HAP-1 (cell line): ENCODE data around the gene MCUB.

Experiments
- DNase-seq, 2 experiments: peaks; one replicate each; pipeline ENCODE4 v3.0.0-alpha.2; 2016 to 2020; ENCODE audit warnings: low spot score in 2 of 2
- H3K27me3 ChIP-seq: fragments of 250-450 bp; sonication (Bioruptor Pico); 2 replicates; pipeline ENCODE4 v1.5.1; 2020; ENCODE audit warnings: low read depth, mild to moderate bottlenecking, moderate library complexity
- H3K36me3 ChIP-seq: fragments of 250-450 bp; sonication (Bioruptor Pico); replicated peaks from 2 replicates; pipeline ENCODE4 v1.5.1; 2020; ENCODE audit warnings: mild to moderate bottlenecking
- H3K4me1 ChIP-seq: fragments of 250-450 bp; sonication (Bioruptor Pico); 2 replicates; pipeline ENCODE4 v1.5.1; 2020; ENCODE audit warnings: mild to moderate bottlenecking
- H3K4me3 ChIP-seq: fragments of 250-450 bp; sonication (Bioruptor Pico); 2 replicates; pipeline ENCODE4 v1.5.1; 2020; ENCODE audit warnings: mild to moderate bottlenecking, moderate library complexity
- H3K9me3 ChIP-seq: fragments of 250-450 bp; sonication (Bioruptor Pico); 2 replicates; pipeline ENCODE4 v1.5.1; 2020; ENCODE audit warnings: mild to moderate bottlenecking, moderate library complexity
- in situ Hi-C: fragments of 300-500 bp; cut with MboI; formaldehyde crosslinking; loops from 3 replicates; pipeline ENCODE4 v1.14.3; 2020; ENCODE audit warnings: low sequenced_read_pairs, inconsistent platforms, mixed read lengths

MCUB gene

GRCh38 chr4:109719604-109720003, 159.6 kb downstream of the MCUB start:
- Histone ChIP-seq H3K36me3 (peaks cover 8% of the 10 kb centered on the region; the same call in 1 of the 2 replicates), H3K9me3 (no peaks in the 10 kb centered on the region), H3K4me3 (no peak overlapping the region), H3K27me3 (no peaks in the 10 kb centered on the region), H3K4me1 (no peaks in the 10 kb centered on the region)
- in situ Hi-C loops, result no loop called here
- no peak for DNase-seq

GRCh38 chr4:109721033-109721432, 161.0 kb downstream of the MCUB start:
- H3K4me3 ChIP-seq, result no peak overlapping the region
- DNase-seq, result no peak
- no peaks in the 10 kb centered on the region for H3K4me1 ChIP-seq
- H3K9me3 ChIP-seq, result no peaks in the 10 kb centered on the region
- peaks cover 8% of the 10 kb centered on the region; the same call in 1 of the 2 replicates for H3K36me3 ChIP-seq
- H3K27me3 ChIP-seq, result no peaks in the 10 kb centered on the region
- in situ Hi-C loops, result no loop called here

GRCh38 chr4:109722357-109722756, 162.3 kb downstream of the MCUB start:
- in situ Hi-C loops, result no loop called here
- H3K4me1 ChIP-seq, result no peaks in the 10 kb centered on the region
- no peaks in the 10 kb centered on the region for H3K27me3 ChIP-seq
- H3K4me3 ChIP-seq, result no peak overlapping the region
- no peak for DNase-seq
- no peaks in the 10 kb centered on the region for H3K9me3 ChIP-seq
- H3K36me3 ChIP-seq, result no peaks in the 10 kb centered on the region

GRCh38 chr4:109723110-109723509, 163.1 kb downstream of the MCUB start:
- in situ Hi-C loops, result no loop called here
- DNase-seq, result no peak

GRCh38 chr4:109728385-109728784, 168.3 kb downstream of the MCUB start:
- in situ Hi-C loops, result no loop called here
- Histone ChIP-seq H3K27me3 (no peaks in the 10 kb centered on the region), H3K36me3 (no peaks in the 10 kb centered on the region), H3K9me3 (no peaks in the 10 kb centered on the region), H3K4me3 (peak overlapping the region; percentile 73), H3K4me1 (peaks cover 16% of the 10 kb centered on the region)
- no peak for DNase-seq

More at GRCh38 chr4:109723110-109723509, 163.1 kb downstream of the MCUB start:
- H3K4me1 ChIP-seq, result peaks cover 4% of the 10 kb centered on the region; the same call in 1 of the 2 replicates
- H3K9me3 ChIP-seq, result no peaks in the 10 kb centered on the region
- H3K36me3 ChIP-seq, result no peaks in the 10 kb centered on the region
- H3K27me3 ChIP-seq, result no peaks in the 10 kb centered on the region
- no peak overlapping the region for H3K4me3 ChIP-seq

- in situ Hi-C loops, result no loop called here
Observed at GRCh38 chr4:109729117-109729717, 169.2 kb downstream of the MCUB start.

GRCh38 chr4:109729718-109730618, 169.9 kb downstream of the MCUB start, which contains the start of gene PLA2G12A:
Gene PLA2G12A (minus strand): TSS chr4:109730070. CDS start chr4:109729809, 261 bp downstream.
- peaks cover 16% of the 10 kb centered on the region for H3K4me1 ChIP-seq
- H3K36me3 ChIP-seq, result no peaks in the 10 kb centered on the region
- in situ Hi-C loops, result no loop called here
- peak; percentile 41 to 69 for DNase-seq
- H3K27me3 ChIP-seq, result no peaks in the 10 kb centered on the region
- H3K4me3 ChIP-seq, result peak within 1 kb of the TSS; percentile 73
- no peaks in the 10 kb centered on the region for H3K9me3 ChIP-seq

More at GRCh38 chr4:109729117-109729717, 169.2 kb downstream of the MCUB start:
- no peak for DNase-seq
- peaks cover 16% of the 10 kb centered on the region for H3K4me1 ChIP-seq
- no peaks in the 10 kb centered on the region for H3K36me3 ChIP-seq
- H3K27me3 ChIP-seq, result no peaks in the 10 kb centered on the region
- H3K4me3 ChIP-seq, result peak overlapping the region; percentile 73
- H3K9me3 ChIP-seq, result no peaks in the 10 kb centered on the region

- Histone ChIP-seq H3K4me3 (peak overlapping the region; percentile 73), H3K9me3 (no peaks in the 10 kb centered on the region), H3K4me1 (peaks cover 16% of the 10 kb centered on the region), H3K36me3 (no peaks in the 10 kb centered on the region), H3K27me3 (no peaks in the 10 kb centered on the region)
- peak; percentile 39 to 63 for DNase-seq
- in situ Hi-C loops, result no loop called here
Observed at GRCh38 chr4:109730619-109731545, 170.8 kb downstream of the MCUB start.

GRCh38 chr4:109733728-109734127, 173.7 kb downstream of the MCUB start:
- Histone ChIP-seq H3K9me3 (no peaks in the 10 kb centered on the region), H3K36me3 (no peaks in the 10 kb centered on the region), H3K4me1 (peaks cover 8% of the 10 kb centered on the region), H3K27me3 (no peaks in the 10 kb centered on the region), H3K4me3 (no peak overlapping the region)
- in situ Hi-C loops, result no loop called here
- no peak for DNase-seq

GRCh38 chr4:109735566-109736365, 175.7 kb downstream of the MCUB start:
- in situ Hi-C loops, result no loop called here
- no peak for DNase-seq
- no peaks in the 10 kb centered on the region for H3K36me3 ChIP-seq
- no peak overlapping the region for H3K4me3 ChIP-seq
- no peaks in the 10 kb centered on the region for H3K27me3 ChIP-seq
- H3K4me1 ChIP-seq, result peaks cover 2% of the 10 kb centered on the region
- H3K9me3 ChIP-seq, result no peaks in the 10 kb centered on the region
